ENCODE measurements around the gene PSMG1. TPM values are rescaled to one million over a fixed set of nuclear protein-coding genes. Genes with fewer than 3 reads are reported as not detected.

The PSMG1 gene
- total RNA-seq, 1 donor from 2014 or later: 76.5 TPM

Other genes starting within 250 kb of the PSMG1 start
- 34.3 and 50.7 TPM in 2 replicates for gene BRWD1, start 130.2 kb upstream of the PSMG1 start, total RNA-seq
- 171 and 216 TPM in 2 replicates for gene HMGN1, start 165.6 kb upstream of the PSMG1 start, total RNA-seq